Trophoblast cell (in vitro differentiated cells and primary cell): ENCODE measurements around the gene RNF39.

Experiments used
- DNase-seq, 2 donors: peaks; one replicate each; pipeline ENCODE4 v3.0.0-alpha.2; 2016
- H2AFZ ChIP-seq: 2 replicates; pipeline ENCODE4 v1.6.1; 2013; ENCODE audit warnings: low read length, moderate library complexity, mild to moderate bottlenecking; ENCODE audit not compliant: insufficient read depth, poor library complexity
- H2AK5ac ChIP-seq: 2 replicates; pipeline ENCODE4 v1.6.1; 2013; ENCODE audit warnings: mild to moderate bottlenecking, low read length
- H2BK120ac ChIP-seq: 2 replicates; pipeline ENCODE4 v1.6.1; 2013; ENCODE audit warnings: low read length, mild to moderate bottlenecking, moderate library complexity; ENCODE audit not compliant: insufficient read depth, poor library complexity
- H2BK12ac ChIP-seq: 2 replicates; pipeline ENCODE4 v1.6.1; 2013; ENCODE audit warnings: mild to moderate bottlenecking, low read length, moderate library complexity
- H2BK5ac ChIP-seq: 2 replicates; pipeline ENCODE4 v1.6.1; 2013; ENCODE audit warnings: low read length, low read depth, moderate library complexity, mild to moderate bottlenecking; ENCODE audit not compliant: poor library complexity
- H3K14ac ChIP-seq: 2 replicates; pipeline ENCODE4 v1.6.1; 2013; ENCODE audit warnings: mild to moderate bottlenecking, low read length
- H3K18ac ChIP-seq: 2 replicates; pipeline ENCODE4 v1.6.1; 2013; ENCODE audit warnings: mild to moderate bottlenecking, low read length
- H3K23ac ChIP-seq: 2 replicates; pipeline ENCODE4 v1.6.1; 2013; ENCODE audit warnings: low read length
- H3K27ac ChIP-seq: 2 replicates; pipeline ENCODE4 v1.5.1; 2013; ENCODE audit warnings: low read depth, mild to moderate bottlenecking, inconsistent platforms, low read length, moderate library complexity
- H3K27me3 ChIP-seq: 2 replicates; pipeline ENCODE4 v1.6.1; 2013; ENCODE audit warnings: inconsistent platforms, mild to moderate bottlenecking, low read length, moderate library complexity; ENCODE audit not compliant: insufficient read depth
- H3K36me3 ChIP-seq, 2 experiments: 1 replicate in 1 of 2; 2 replicates in 1 of 2; pipeline ENCODE4 v1.6.1; 2013; ENCODE audit warnings: low read length in 2 of 2, mild to moderate bottlenecking in 2 of 2, moderate library complexity in 1 of 2; ENCODE audit not compliant: insufficient read depth in 2 of 2, control insufficient read depth in 1 of 2
- H3K4ac ChIP-seq: 2 replicates; pipeline ENCODE4 v1.6.1; 2013; ENCODE audit warnings: low read depth, mild to moderate bottlenecking, low read length, moderate library complexity
- H3K4me1 ChIP-seq, 2 experiments: 1 replicate in 1 of 2; 2 replicates in 1 of 2; pipeline ENCODE4 v1.6.1; 2013; ENCODE audit warnings: low read length in 2 of 2, mild to moderate bottlenecking in 2 of 2, moderate library complexity in 1 of 2; ENCODE audit not compliant: insufficient read depth in 2 of 2, control insufficient read depth in 1 of 2
- H3K4me2 ChIP-seq: 2 replicates; pipeline ENCODE4 v1.6.1; 2013; ENCODE audit warnings: inconsistent platforms, mild to moderate bottlenecking, low read length, moderate library complexity
- H3K4me3 ChIP-seq: 2 replicates; pipeline ENCODE4 v1.5.1; 2013; ENCODE audit warnings: mild to moderate bottlenecking, low read depth, low read length, inconsistent platforms
- H3K79me1 ChIP-seq: one replicate; pipeline ENCODE4 v1.6.1; 2013; ENCODE audit warnings: low read length
- H3K79me2 ChIP-seq: 2 replicates; pipeline ENCODE4 v1.6.1; 2013; ENCODE audit warnings: low read length, mild to moderate bottlenecking; ENCODE audit not compliant: control insufficient read depth, insufficient read depth, poor library complexity
- H3K9ac ChIP-seq: 2 replicates; pipeline ENCODE4 v1.6.1; 2013; ENCODE audit warnings: mild to moderate bottlenecking, low read length
- H3K9me3 ChIP-seq: 2 replicates; pipeline ENCODE4 v1.6.1; 2013; ENCODE audit warnings: low read depth, mild to moderate bottlenecking, control low read depth, inconsistent platforms, low read length; ENCODE audit not compliant: insufficient read depth
- H4K12ac ChIP-seq: 2 replicates; pipeline ENCODE4 v1.6.1; 2013; ENCODE audit warnings: low read depth, mild to moderate bottlenecking, low read length, moderate library complexity
- H4K8ac ChIP-seq: 2 replicates; pipeline ENCODE4 v1.6.1; 2013; ENCODE audit warnings: low read depth, mild to moderate bottlenecking, low read length, moderate library complexity
- H4K91ac ChIP-seq: one replicate; pipeline ENCODE4 v1.6.1; 2013; ENCODE audit warnings: low read depth, mild to moderate bottlenecking, low read length, moderate library complexity
- WGBS: extraction: QIAGEN DNeasy Blood & Tissue Kit; methylation state at CpG from one replicate; pipeline ENCODE4 v1.1.7; 2013; ENCODE audit warnings: missing lambda C conversion rate; ENCODE audit not compliant: insufficient read length, insufficient coverage; ENCODE audit errors: extremely low coverage; 5-methylcytosine and 5-hydroxymethylcytosine counted together

The RNF39 gene

GRCh38 chr6:30067460-30068139 lies 8.0 kb downstream of the RNF39 start:
- H2BK12ac ChIP-seq, result no peak overlapping the region
- peak overlapping the region; percentile 50 for H3K18ac ChIP-seq
- no peak for DNase-seq
- peak overlapping the region; percentile 73 for H3K4me2 ChIP-seq
- H4K8ac ChIP-seq, result peak overlapping the region; percentile 76
- H3K14ac ChIP-seq, result peak overlapping the region; percentile 25
- H3K4me1 ChIP-seq, result peaks cover 0 to 4% of the 10 kb centered on the region in 2 experiments
- no peak overlapping the region for H2AK5ac ChIP-seq
- peaks cover 2% of the 10 kb centered on the region for H3K79me2 ChIP-seq
- H2BK5ac ChIP-seq, result no peak overlapping the region
- 100% methylated on average over 2 of the region's 8 CpGs for WGBS
- peaks cover 5% of the 10 kb centered on the region for H3K79me1 ChIP-seq
- H3K9ac ChIP-seq, result peak overlapping the region; percentile 70
- peak overlapping the region; percentile 19 for H2BK120ac ChIP-seq
- H3K23ac ChIP-seq, result no peak overlapping the region
- peak overlapping the region; percentile 33 for H4K12ac ChIP-seq
- H3K27ac ChIP-seq, result peak overlapping the region; percentile 25
- H4K91ac ChIP-seq, result no peak overlapping the region
- peak overlapping the region; percentile 87 for H3K4me3 ChIP-seq
- H3K9me3 ChIP-seq, result no peaks in the 10 kb centered on the region
- H3K4ac ChIP-seq, result no peak overlapping the region
- peaks cover 0 to 5% of the 10 kb centered on the region in 2 experiments for H3K36me3 ChIP-seq
- peak overlapping the region; percentile 21 for H2AFZ ChIP-seq
- H3K27me3 ChIP-seq, result peaks cover 21% of the 10 kb centered on the region

- Histone ChIP-seq H3K4ac (no peak within 1 kb of the TSS), H3K27ac (peak within 1 kb of the TSS; percentile 75), H2BK5ac (peak within 1 kb of the TSS; percentile 62), H3K9me3 (no peaks in the 10 kb centered on the region), H3K14ac (peak within 1 kb of the TSS; percentile 77), H3K23ac (no peak within 1 kb of the TSS), H3K36me3 (peaks cover 0 to 5% of the 10 kb centered on the region in 2 experiments), H3K4me3 (peak within 1 kb of the TSS; percentile 87), H3K18ac (peak within 1 kb of the TSS; percentile 50), H4K12ac (peak within 1 kb of the TSS; percentile 60), H4K8ac (peak within 1 kb of the TSS; percentile 93), H3K9ac (peak within 1 kb of the TSS; percentile 74), H3K4me2 (peak within 1 kb of the TSS; percentile 73), H2BK12ac (no peak within 1 kb of the TSS), H3K79me1 (peaks cover 5% of the 10 kb centered on the region), H3K4me1 (peaks cover 4 to 8% of the 10 kb centered on the region in 2 experiments), H2BK120ac (peak within 1 kb of the TSS; percentile 19), H2AK5ac (no peak within 1 kb of the TSS), H4K91ac (peak within 1 kb of the TSS; percentile 70), H3K27me3 (peaks cover 15% of the 10 kb centered on the region), H2AFZ (peak within 1 kb of the TSS; percentile 86), H3K79me2 (peaks cover 2% of the 10 kb centered on the region)
- WGBS, result no CpG with 5 or more reads among the region's 46 CpGs
- DNase-seq, result peak; percentile 98 to 99
These were observed 8.8 kb downstream of the RNF39 start, which contains the start of gene PPP1R11 for GRCh38 chr6:30066577-30067459. Gene PPP1R11 (plus strand): TSS chr6:30067198. CDS start chr6:30067411, 213 bp downstream.

- no CpG with 5 or more reads among the region's 4 CpGs for WGBS
These were observed 9.5 kb downstream of the RNF39 start for GRCh38 chr6:30066082-30066481.

GRCh38 chr6:30063315-30063714 lies 12.3 kb downstream of the RNF39 start:
- H3K4me3 ChIP-seq, result no peak overlapping the region
- H4K8ac ChIP-seq, result no peak overlapping the region
- no peak overlapping the region for H4K12ac ChIP-seq
- no peak overlapping the region for H2BK5ac ChIP-seq
- H3K27me3 ChIP-seq, result no peaks in the 10 kb centered on the region
- H2BK12ac ChIP-seq, result no peak overlapping the region
- no peak overlapping the region for H2BK120ac ChIP-seq
- peaks cover 5% of the 10 kb centered on the region for H3K79me2 ChIP-seq
- H3K9ac ChIP-seq, result no peak overlapping the region
- WGBS, result no CpG with 5 or more reads among the region's 2 CpGs
- peaks cover 10% of the 10 kb centered on the region for H3K79me1 ChIP-seq
- H2AK5ac ChIP-seq, result no peak overlapping the region
- H2AFZ ChIP-seq, result no peak overlapping the region
- H3K9me3 ChIP-seq, result no peaks in the 10 kb centered on the region
- no peak overlapping the region for H3K27ac ChIP-seq
- H3K18ac ChIP-seq, result no peak overlapping the region
- no peak overlapping the region for H3K4me2 ChIP-seq
- no peaks in the 10 kb centered on the region for H3K36me3 ChIP-seq
- no peak overlapping the region for H3K23ac ChIP-seq
- H3K4ac ChIP-seq, result no peak overlapping the region
- H3K4me1 ChIP-seq, result peaks cover 4 to 8% of the 10 kb centered on the region in 2 experiments
- DNase-seq, result no peak
- no peak overlapping the region for H3K14ac ChIP-seq
- no peak overlapping the region for H4K91ac ChIP-seq

More at GRCh38 chr6:30066082-30066481, 9.5 kb downstream of the RNF39 start:
- Histone ChIP-seq H3K4me1 (peaks cover 6 to 7% of the 10 kb centered on the region in 2 experiments), H2BK120ac (no peak overlapping the region), H2AK5ac (no peak overlapping the region), H3K36me3 (peaks cover 0 to 5% of the 10 kb centered on the region in 2 experiments), H4K91ac (no peak overlapping the region), H3K18ac (no peak overlapping the region), H3K14ac (no peak overlapping the region), H3K9ac (no peak overlapping the region), H3K79me1 (peaks cover 10% of the 10 kb centered on the region), H3K9me3 (no peaks in the 10 kb centered on the region), H3K79me2 (peaks cover 5% of the 10 kb centered on the region), H3K4me2 (peak overlapping the region; percentile 73), H2AFZ (no peak overlapping the region), H3K27ac (no peak overlapping the region), H3K4me3 (no peak overlapping the region), H3K4ac (no peak overlapping the region), H4K12ac (no peak overlapping the region), H3K27me3 (peaks cover 7% of the 10 kb centered on the region), H4K8ac (no peak overlapping the region), H2BK5ac (no peak overlapping the region), H2BK12ac (no peak overlapping the region), H3K23ac (no peak overlapping the region)
- DNase-seq, result no peak
